Fibroblast of lung (primary cell): ENCODE data around the gene TEKT3.

Source experiments
- CTCF ChIP-seq, 2 donors: IDR thresholded peaks in 1 of 2; conservative IDR thresholded peaks in 1 of 2; 1 replicate in 1 of 2; 2 replicates in 1 of 2; pipeline ENCODE4 v1.5.1; 2011 to 2012; ENCODE audit warnings: low read length in 2 of 2, control low read depth in 1 of 2, inconsistent platforms in 1 of 2, low read depth in 1 of 2, mild to moderate bottlenecking in 1 of 2
- EZH2 ChIP-seq: IDR thresholded peaks from 2 replicates; pipeline ENCODE4 v1.5.1; 2012; ENCODE audit warnings: low read length, control low read depth, mild to moderate bottlenecking; ENCODE audit errors: missing control alignments

GRCh38 chr17:15377616-15378015, 36.2 kb upstream of the TEKT3 start:
- TF ChIP-seq CTCF (conservative IDR thresholded peaks at IDR 0.05 in 1 of 2, IDR thresholded peaks at IDR 0.05 in 1 of 2; ENCODE audit: low read depth in 1 of 2, low read length in 2 of 2) (no peak), EZH2 (no peak)
